Hepatocyte (in vitro differentiated cells): ENCODE results near the gene MEF2D.

Source experiments
- EZH2 ChIP-seq: fragments of 200-600 bp; sonication (generic); IDR thresholded peaks from 2 replicates; pipeline ENCODE4 v1.6.1; 2016; ENCODE audit warnings: antibody characterized with exemption, mild to moderate bottlenecking, borderline replicate concordance
- EZH2phosphoT487 ChIP-seq: fragments of 200-600 bp; sonication (generic); IDR thresholded peaks from one replicate; pipeline ENCODE4 v1.6.1; 2018; ENCODE audit warnings: antibody characterized with exemption, mild to moderate bottlenecking, low read depth, moderate library complexity; ENCODE audit not compliant: unreplicated experiment, severe bottlenecking
- TF ChIP-seq, protein P1 (sequence below): fragments of 200-600 bp; sonication (generic); IDR thresholded peaks from 2 replicates; pipeline ENCODE4 v1.5.1; 2016; ENCODE audit warnings: antibody characterized with exemption, mild to moderate bottlenecking; ENCODE audit not compliant: poor library complexity

DNA sequence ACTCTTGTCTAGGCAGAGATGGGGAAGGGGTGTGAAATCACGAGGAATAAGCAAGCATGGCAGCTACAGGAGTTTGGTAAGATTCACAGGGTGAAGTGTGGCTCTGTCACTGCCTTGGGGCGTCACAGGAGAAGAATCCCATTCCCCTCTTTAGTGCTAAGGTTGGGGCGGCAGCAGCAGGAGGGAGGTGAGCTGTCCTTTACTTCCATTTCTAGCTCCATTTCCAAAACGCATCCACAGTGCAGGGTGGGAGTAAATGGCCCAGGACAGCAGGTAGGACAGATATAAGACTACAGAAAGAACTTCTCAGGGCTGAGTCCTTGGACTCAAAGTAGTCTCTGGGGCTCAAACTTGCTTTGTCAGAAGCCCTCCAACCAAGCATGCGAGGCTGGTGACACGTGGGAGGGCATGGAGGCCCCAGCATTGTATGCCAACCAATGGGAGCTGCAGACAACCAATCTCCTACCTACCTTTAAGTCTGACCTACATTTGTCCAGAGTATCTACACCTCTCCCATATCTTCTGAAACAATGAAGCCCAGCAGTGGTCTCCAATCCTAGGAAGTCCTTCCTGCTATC is 8.5 kb downstream of the MEF2D start:
- TF ChIP-seq EZH2, result no peak
- TF ChIP-seq, protein P1, sequence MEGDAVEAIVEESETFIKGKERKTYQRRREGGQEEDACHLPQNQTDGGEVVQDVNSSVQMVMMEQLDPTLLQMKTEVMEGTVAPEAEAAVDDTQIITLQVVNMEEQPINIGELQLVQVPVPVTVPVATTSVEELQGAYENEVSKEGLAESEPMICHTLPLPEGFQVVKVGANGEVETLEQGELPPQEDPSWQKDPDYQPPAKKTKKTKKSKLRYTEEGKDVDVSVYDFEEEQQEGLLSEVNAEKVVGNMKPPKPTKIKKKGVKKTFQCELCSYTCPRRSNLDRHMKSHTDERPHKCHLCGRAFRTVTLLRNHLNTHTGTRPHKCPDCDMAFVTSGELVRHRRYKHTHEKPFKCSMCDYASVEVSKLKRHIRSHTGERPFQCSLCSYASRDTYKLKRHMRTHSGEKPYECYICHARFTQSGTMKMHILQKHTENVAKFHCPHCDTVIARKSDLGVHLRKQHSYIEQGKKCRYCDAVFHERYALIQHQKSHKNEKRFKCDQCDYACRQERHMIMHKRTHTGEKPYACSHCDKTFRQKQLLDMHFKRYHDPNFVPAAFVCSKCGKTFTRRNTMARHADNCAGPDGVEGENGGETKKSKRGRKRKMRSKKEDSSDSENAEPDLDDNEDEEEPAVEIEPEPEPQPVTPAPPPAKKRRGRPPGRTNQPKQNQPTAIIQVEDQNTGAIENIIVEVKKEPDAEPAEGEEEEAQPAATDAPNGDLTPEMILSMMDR, result no peak
- no peak for TF ChIP-seq EZH2phosphoT487
